GM12878 (cell line): ENCODE results near the gene PRRC2A. TPM values are rescaled to one million over a fixed set of nuclear protein-coding genes. Genes with fewer than 3 reads are reported as not detected.

Experiments
- ATAC-seq: fragments of 200-7000 bp; cut with Tn5 transposase; 3 replicates; pipeline ENCODE4 v1.9.1; 2020; ENCODE audit warnings: mild to moderate bottlenecking, moderate library complexity
- BruUV-seq: library from RNA; stranded (reverse); fragments of 400-500 nt; replicated peaks from 2 replicates; lab custom pipeline; 2021; lab: Mats Ljungman, UMichigan
- CTCF ChIA-PET: fragments of 300-600 bp; sonication (Branson Sonifier 250); formaldehyde crosslinking; extraction: SDS; loops from one replicate; lab custom pipeline; 2021; ENCODE audit warnings: inconsistent platforms; lab: Yijun Ruan, JAX
- POLR2A ChIA-PET: fragments of 350-600 bp; formaldehyde crosslinking; extraction: SDS; loops from one replicate; lab custom pipeline; 2021; ENCODE audit warnings: inconsistent platforms; lab: Charles Lee
- RAD21 ChIA-PET: fragments of 300-600 bp; sonication (Branson Sonifier 250); formaldehyde crosslinking; loops from one replicate; lab custom pipeline; 2023; ENCODE audit warnings: antibody characterized with exemption; ENCODE audit not compliant: unreplicated experiment; lab: Charles Lee
- SMC1A ChIA-PET: fragments of 300-600 bp; sonication (Branson Sonifier 250); formaldehyde crosslinking; loops from one replicate; lab custom pipeline; 2023; ENCODE audit not compliant: unreplicated experiment, uncharacterized antibody; lab: Charles Lee
- DNase-seq: peaks from one replicate; pipeline ENCODE4 v3.0.0-alpha.2; 2011; ENCODE audit warnings: low read depth, low spot score
- FAIRE-seq: peaks from 3 replicates; lab custom pipeline; 2011; peaks lifted over from hg19 to GRCh38; lab: Jason Lieb, UNC
- H2AFZ ChIP-seq: 2 replicates; pipeline ENCODE4 v1.6.0; 2011; ENCODE audit warnings: low read depth, low read length, control low read depth; ENCODE audit not compliant: control insufficient read depth
- H3K27ac ChIP-seq: 2 replicates; pipeline ENCODE4 v1.5.1; 2011; ENCODE audit warnings: control low read depth; ENCODE audit not compliant: control insufficient read depth, insufficient read depth
- H3K27me3 ChIP-seq, 2 experiments: replicated peaks in 1 of 2; 2 replicates each; pipeline versions ENCODE4 v1.6.0 to v1.6.1; 2011; ENCODE audit warnings: low read length in 1 of 2; ENCODE audit not compliant: control insufficient read depth in 2 of 2, insufficient read depth in 2 of 2
- H3K36me3 ChIP-seq, 2 experiments: 2 replicates each; pipeline ENCODE4 v1.5.1; 2011; ENCODE audit warnings: low read length in 1 of 2; ENCODE audit not compliant: control insufficient read depth in 2 of 2, insufficient read depth in 2 of 2
- H3K4me1 ChIP-seq: 2 replicates; pipeline ENCODE4 v1.6.1; 2011; ENCODE audit warnings: mild to moderate bottlenecking, low read length, moderate library complexity, mixed read lengths; ENCODE audit not compliant: control insufficient read depth, insufficient read depth
- H3K4me2 ChIP-seq: 2 replicates; pipeline ENCODE4 v1.6.0; 2011; ENCODE audit warnings: control low read depth; ENCODE audit not compliant: control insufficient read depth, insufficient read depth
- H3K4me3 ChIP-seq: fragments of 200-600 bp; sonication (generic); 2 replicates; pipeline ENCODE4 v1.5.1; 2016
- H3K79me2 ChIP-seq: 2 replicates; pipeline ENCODE4 v1.6.0; 2011; ENCODE audit warnings: low read length; ENCODE audit not compliant: control insufficient read depth, insufficient read depth
- H3K9ac ChIP-seq: 2 replicates; pipeline ENCODE4 v1.8.0; 2011; ENCODE audit warnings: low read length, control low read depth, mixed read lengths; ENCODE audit not compliant: control insufficient read depth, insufficient read depth
- H3K9me3 ChIP-seq: replicated peaks from 3 replicates; pipeline ENCODE4 v1.5.1; 2011; ENCODE audit warnings: mild to moderate bottlenecking, low read length; ENCODE audit not compliant: control insufficient read depth, insufficient read depth
- H4K20me1 ChIP-seq: 2 replicates; pipeline ENCODE4 v1.6.0; 2011; ENCODE audit not compliant: control insufficient read depth, insufficient read depth
- CREB1 ChIP-seq: IDR thresholded peaks from 2 replicates; pipeline ENCODE4 v1.6.1; 2012; ENCODE audit warnings: low read depth, mild to moderate bottlenecking, inconsistent platforms
- ELK1 ChIP-seq: IDR thresholded peaks from 2 replicates; pipeline ENCODE4 v1.6.1; 2012; ENCODE audit warnings: low read depth, low read length, improper control_type of control experiment
- FOXM1 ChIP-seq: IDR thresholded peaks from 2 replicates; pipeline ENCODE4 v1.6.1; 2012; ENCODE audit warnings: low read depth, mild to moderate bottlenecking, inconsistent platforms, low read length, moderate library complexity
- HDAC2 ChIP-seq: fragments of 200-600 bp; sonication (generic); IDR thresholded peaks from 2 replicates; pipeline ENCODE4 v1.6.1; 2017
- MEF2A ChIP-seq: IDR thresholded peaks from 2 replicates; pipeline ENCODE4 v1.6.1; 2011; ENCODE audit warnings: low read depth, mild to moderate bottlenecking, low read length, moderate library complexity; ENCODE audit not compliant: insufficient read depth
- MTA2 ChIP-seq: fragments of 450-650 bp; IDR thresholded peaks from 2 replicates; pipeline ENCODE4 v1.6.1; 2016; ENCODE audit warnings: low read depth, mild to moderate bottlenecking, moderate library complexity
- NR2F1 ChIP-seq: fragments of 450-650 bp; conservative IDR thresholded peaks from 2 replicates; pipeline ENCODE4 v1.6.1; 2017; ENCODE audit warnings: mild to moderate bottlenecking
- POU2F2 ChIP-seq: IDR thresholded peaks from 3 replicates; pipeline ENCODE4 v1.6.1; 2011; ENCODE audit warnings: low read depth, mild to moderate bottlenecking, low read length, borderline replicate concordance
- TCF7 ChIP-seq: IDR thresholded peaks from 2 replicates; pipeline ENCODE4 v1.6.1; 2014; ENCODE audit warnings: antibody characterized with exemption, borderline replicate concordance
- ZBTB40 ChIP-seq: fragments of 450-650 bp; IDR thresholded peaks from 2 replicates; pipeline ENCODE4 v1.6.1; 2016; ENCODE audit warnings: mild to moderate bottlenecking, moderate library complexity, borderline replicate concordance
- ZNF592 ChIP-seq: fragments of 450-650 bp; IDR thresholded peaks from 2 replicates; pipeline ENCODE4 v1.6.1; 2017; ENCODE audit warnings: mild to moderate bottlenecking, moderate library complexity
- WGBS: methylation state at CpG from one replicate; pipeline ENCODE4 v1.1.6; 2016; ENCODE audit warnings: low lambda C conversion rate; ENCODE audit not compliant: insufficient replicate concordance, insufficient coverage; ENCODE audit errors: missing lambda C conversion rate; 5-methylcytosine and 5-hydroxymethylcytosine counted together
- in situ Hi-C: fragments of 300-500 bp; cut with MboI; formaldehyde crosslinking; loops from 9 replicates; pipeline ENCODE4 v1.14.3; 2018; ENCODE audit warnings: mixed read lengths
- intact Hi-C: fragments of 100-400 bp; cut with micrococcal nuclease; formaldehyde crosslinking; loops from one replicate; pipeline ENCODE4 v1.14.2; 2022; ENCODE audit not compliant: unreplicated experiment
- polyA plus RNA-seq, 11 experiments: library from polyadenylated mRNA; depleted of rRNA in 4 of 11; unstranded in 6 of 11; stranded (reverse) in 5 of 11; fragments of >200 nt; fragmentation: Nextera tagmentation in 4 of 11; fragmentation: Illumina TruSeq in 1 of 11; extraction: Ambion mirVana in 4 of 11; extraction: Trizol in 1 of 11; gene quantifications; 1 replicate in 1 of 11; 2 replicates in 10 of 11; pipeline versions ENCODE4 v1.2.1 to v1.2.3, GENCODE V29; 2011 to 2016; ENCODE audit warnings: inconsistent platforms in 2 of 11, missing spikeins in 2 of 11, low read depth in 1 of 11
- total RNA-seq, 4 experiments: library from RNA; depleted of rRNA in 3 of 4; stranded (reverse); fragments of >200 nt in 3 of 4; fragmentation: Illumina TruSeq in 1 of 4; extraction: Trizol in 1 of 4; gene quantifications; 2 replicates each; pipeline versions ENCODE4 v1.2.1 to v1.2.3, GENCODE V29; 2013 to 2021

Gene PRRC2A
- total and polyA plus RNA-seq, 10 of the 15 experiments (the other 5 are each of a cell fraction or from before 2014, with no cell fraction given), result 0.40 to 244 (median 61.3) TPM

- intact Hi-C loops, result loop anchor here (1.0 to 5.0 kb wide), 3 partner anchors 45 to 167 kb away; partner anchors contain the start of genes CLIC1 and PRRC2A
- no peaks in the 10 kb centered on the region for H3K9me3 ChIP-seq
- ChIA-PET CTCF (interaction anchor here (0.9 to 2.3 kb wide), 4 partner anchors 14 to 166 kb away, joined by 3 to 15 read pairs (median 6); partner anchors contain the start of gene BAG6), POLR2A (interaction anchor here (0.5 to 5.9 kb wide), 13 partner anchors 8 to 294 kb away, joined by 3 to 107 read pairs (median 4); partner anchors contain the start of genes APOM, BAG6, LSM2 and LTB), SMC1A (interaction anchor here (0.7 to 2.6 kb wide), 4 partner anchors 11 to 72 kb away, joined by 3 to 31 read pairs (median 3); partner anchors contain the start of genes APOM and BAG6), RAD21 (interaction anchor here (0.8 to 1.6 kb wide), 6 partner anchors 12 to 172 kb away, joined by 3 to 8 read pairs (median 4); partner anchors contain the start of genes BAG6, NCR3 and TNF)
- ATAC-seq (peak; percentile 89), DNase-seq (peak; percentile 91), FAIRE-seq (peak; percentile 96)
- peak within 1 kb of the TSS; percentile 77 for H2AFZ ChIP-seq
- H3K36me3 ChIP-seq, result peaks cover 15 to 35% of the 10 kb centered on the region in 2 experiments
- in situ Hi-C loops, result no loop called here
- H3K27me3 ChIP-seq, result no peaks in the 10 kb centered on the region
- peak within 1 kb of the TSS; percentile 93 for H3K4me3 ChIP-seq
- peak within 1 kb of the TSS; percentile 95 for H3K4me2 ChIP-seq
- H3K27ac ChIP-seq, result peak within 1 kb of the TSS; percentile 94
- no TSS peak for BruUV-seq
- no peaks in the 10 kb centered on the region for H4K20me1 ChIP-seq
- peak within 1 kb of the TSS; percentile 97 for H3K9ac ChIP-seq
- H3K79me2 ChIP-seq, result peaks cover 51% of the 10 kb centered on the region
- peaks cover 37% of the 10 kb centered on the region for H3K4me1 ChIP-seq
- 0% methylated on average over 61 of the region's 63 CpGs for WGBS
- TF ChIP-seq ELK1 (peak; percentile 78), ZNF592 (no peak), TCF7 (0 out of 2 replicates have a peak, but pooled peaks have one; percentile 23), FOXM1 (no peak), NR2F1 (peak; percentile 59), ZBTB40 (peak; percentile 94), MTA2 (peak; percentile 87), POU2F2 (peak; percentile 60; the same call in 2 of the 3 replicates), HDAC2 (no peak), MEF2A (no peak), CREB1 (peak; percentile 91)
Measured at GRCh38 chr6:31665501-31666336, 45.2 kb downstream of the PRRC2A start, which contains the start of gene CSNK2B. Gene CSNK2B, plus strand, starts transcription at chr6:31666080. Its CDS starts 752 bp downstream, at chr6:31666832.
